GM12892 (cell line): Measurements from ENCODE around the gene UVSSA.

ENCODE experiments used
- POLR2A ChIP-seq: IDR thresholded peaks from 2 replicates; pipeline ENCODE4 v1.6.1; 2011; ENCODE audit warnings: low read depth, low read length, control low read depth
- POLR2AphosphoS5 ChIP-seq: IDR thresholded peaks from 2 replicates; pipeline ENCODE4 v1.6.1; 2011; ENCODE audit warnings: low read depth, low read length, control low read depth
- TAF1 ChIP-seq: IDR thresholded peaks from 2 replicates; pipeline ENCODE4 v1.6.1; 2011; ENCODE audit warnings: low read depth, mild to moderate bottlenecking, control low read depth, low read length, borderline replicate concordance

DNA sequence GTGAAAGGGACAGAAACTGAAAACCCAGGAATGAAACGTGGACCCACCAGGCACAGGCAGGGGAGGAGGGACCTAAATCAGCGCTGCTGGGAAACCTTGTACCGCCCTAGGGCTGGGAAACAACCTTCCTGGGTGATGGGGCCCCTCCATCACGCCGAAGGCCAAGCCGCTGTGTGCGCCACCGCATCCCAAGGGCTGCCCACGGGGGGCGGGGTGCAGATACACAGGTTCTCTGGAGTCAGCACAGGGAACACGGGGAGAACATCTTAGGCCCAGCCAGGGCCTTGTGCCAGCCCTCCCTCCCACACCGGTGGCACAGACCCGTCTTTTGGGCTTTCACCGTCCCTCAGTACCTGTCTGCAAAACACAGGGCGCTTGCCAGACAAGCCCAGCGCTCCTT is 13.0 kb downstream of the UVSSA start:
- TF ChIP-seq POLR2AphosphoS5, result no peak
- no peak for TF ChIP-seq POLR2A
- TF ChIP-seq TAF1, result no peak
